ENCODE measurements around the gene WWOX.
A peak's percentile ranks its signal among the peaks of the same experiment; 100 is the strongest.

The WWOX gene

DNA sequence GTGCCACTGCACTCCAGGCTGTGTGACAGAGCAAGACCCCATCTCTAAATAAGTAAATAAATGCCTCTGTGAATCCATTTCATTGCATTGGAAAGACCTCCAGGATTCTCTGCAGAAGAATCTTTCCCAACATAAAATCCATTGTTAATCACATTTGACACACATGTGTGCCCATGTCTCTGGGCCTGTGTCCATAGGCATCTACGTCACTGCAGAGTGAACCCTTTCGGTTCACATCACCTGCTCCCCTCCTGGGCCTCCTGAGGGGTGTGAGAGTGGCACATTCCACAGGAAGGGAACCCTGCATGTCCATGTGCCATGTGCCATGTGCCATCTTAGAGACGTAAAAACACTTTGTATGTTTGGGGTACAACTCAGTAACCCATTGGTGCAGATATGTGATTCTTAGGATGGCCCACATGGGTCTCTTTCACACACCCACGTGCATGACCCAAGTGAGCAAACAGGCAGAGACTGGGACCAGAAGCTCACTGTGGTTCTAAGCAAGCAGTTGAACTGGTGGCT, 1073.6 kb downstream of the WWOX start:
- no peak for DNase-seq

DNA sequence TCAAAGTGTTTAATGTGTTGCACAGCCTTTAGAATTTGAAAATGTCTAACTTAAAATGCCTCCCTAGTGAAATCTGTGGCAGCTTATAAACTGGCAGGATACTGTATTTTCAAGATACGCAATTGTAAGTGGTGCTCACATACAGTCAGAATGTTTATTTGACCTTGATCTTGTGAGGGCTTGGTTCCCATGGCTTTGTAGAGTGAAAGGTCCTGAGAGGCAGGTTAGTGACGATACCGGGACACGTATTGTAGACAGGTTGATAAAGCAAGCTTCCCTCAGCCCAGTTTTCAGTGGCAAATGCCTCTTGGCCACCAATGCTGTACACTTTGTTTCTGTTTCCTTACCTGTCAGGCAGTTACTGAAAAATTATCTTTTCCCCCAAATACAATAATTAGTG, 1074.5 kb downstream of the WWOX start:
- no peak for DNase-seq

DNA sequence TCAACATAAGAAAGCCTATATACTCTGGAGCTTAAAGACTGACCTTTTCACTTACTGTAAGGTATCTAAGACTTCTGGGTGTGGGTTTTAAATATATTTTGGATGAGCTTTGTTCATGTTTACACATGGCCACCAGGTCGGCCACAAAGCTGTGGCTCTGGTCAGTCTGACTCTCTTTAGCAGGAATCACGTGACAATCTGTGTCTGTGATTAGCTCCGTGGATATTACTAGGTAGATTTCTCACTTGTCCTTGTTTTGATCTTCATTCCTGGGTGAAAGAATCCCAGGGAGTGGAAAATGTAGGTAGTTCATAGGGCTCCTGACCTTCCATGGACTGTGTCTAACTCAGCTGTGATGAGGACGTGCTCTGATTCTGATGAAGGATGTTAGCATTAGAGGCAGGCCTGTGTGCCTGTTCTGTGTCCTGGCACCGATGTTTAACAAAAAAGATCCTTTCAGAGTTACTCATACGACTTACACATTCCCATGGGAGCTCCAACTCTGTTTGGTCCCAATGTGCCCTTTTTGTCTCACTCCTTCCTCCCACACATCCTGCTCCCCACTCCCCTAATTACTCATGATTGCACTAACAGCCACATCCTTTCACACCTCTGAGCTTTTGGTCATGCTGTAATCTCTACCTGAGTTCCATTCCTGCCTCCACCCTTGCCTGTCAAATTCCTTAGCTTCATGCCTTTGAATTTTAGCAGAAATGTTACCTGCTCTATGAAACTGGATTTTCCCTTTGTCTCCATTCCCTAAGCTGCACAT, 1076.0 kb downstream of the WWOX start:
- DNase-seq: no peak

DNA sequence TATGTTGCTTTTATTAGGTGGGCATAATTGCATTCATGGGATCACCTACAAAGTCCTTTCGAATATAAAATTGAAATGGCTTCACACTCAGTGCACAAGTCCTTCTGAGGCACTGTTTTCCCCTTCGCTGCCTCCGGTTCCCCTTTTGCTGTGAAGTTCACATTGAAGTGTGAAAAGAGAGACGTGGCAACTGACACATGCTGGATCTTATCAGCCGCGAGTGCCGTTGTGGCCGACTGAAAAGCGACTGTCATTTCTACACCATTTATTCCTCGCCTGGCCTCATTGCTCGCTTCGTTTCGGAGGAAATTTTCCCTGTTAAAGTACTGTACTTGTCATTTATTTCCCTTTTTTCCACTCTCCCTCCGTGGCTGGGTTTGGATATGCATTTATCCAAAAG, 1077.6 kb downstream of the WWOX start:
- no peak for DNase-seq

DNA sequence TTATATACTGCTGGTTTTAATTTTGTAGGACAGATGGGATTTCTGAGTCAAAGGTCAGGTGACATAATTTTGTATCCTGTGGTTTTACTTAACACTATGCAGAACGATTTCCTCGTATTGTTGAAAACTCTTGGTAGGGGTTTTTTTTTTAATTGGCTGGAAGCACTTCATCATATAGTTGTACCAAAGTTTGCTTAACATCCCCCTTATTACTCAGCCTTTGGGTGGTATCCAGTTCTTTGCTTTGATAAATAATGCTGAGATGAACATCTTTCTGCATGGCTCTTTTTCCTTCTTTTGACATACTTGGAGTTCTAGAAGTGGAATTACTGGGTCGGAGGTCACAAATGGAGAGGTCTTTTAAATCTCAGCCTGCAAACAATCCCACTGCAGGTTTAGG, 1082.0 kb downstream of the WWOX start:
- DNase-seq: no peak

DNA sequence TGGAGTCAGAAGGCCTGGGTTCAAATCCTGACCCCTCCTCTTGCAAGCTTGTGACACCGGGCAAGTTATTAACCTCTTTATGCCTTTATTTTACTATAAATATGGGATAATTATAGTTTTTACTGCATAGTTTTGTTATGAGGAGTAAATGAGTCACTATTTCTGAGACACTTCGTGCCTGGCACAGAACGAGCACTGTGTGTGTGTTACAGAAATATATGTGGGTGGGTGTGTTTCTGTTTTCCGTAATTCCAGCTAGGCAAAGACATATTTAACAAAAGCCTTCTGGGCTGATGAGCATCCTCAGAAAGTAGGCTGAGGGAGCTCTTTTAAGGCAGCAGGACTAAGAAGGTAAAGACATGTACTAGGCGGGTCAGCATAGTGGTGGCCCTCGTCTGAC, 1083.2 kb downstream of the WWOX start:
- no peak for DNase-seq

DNA sequence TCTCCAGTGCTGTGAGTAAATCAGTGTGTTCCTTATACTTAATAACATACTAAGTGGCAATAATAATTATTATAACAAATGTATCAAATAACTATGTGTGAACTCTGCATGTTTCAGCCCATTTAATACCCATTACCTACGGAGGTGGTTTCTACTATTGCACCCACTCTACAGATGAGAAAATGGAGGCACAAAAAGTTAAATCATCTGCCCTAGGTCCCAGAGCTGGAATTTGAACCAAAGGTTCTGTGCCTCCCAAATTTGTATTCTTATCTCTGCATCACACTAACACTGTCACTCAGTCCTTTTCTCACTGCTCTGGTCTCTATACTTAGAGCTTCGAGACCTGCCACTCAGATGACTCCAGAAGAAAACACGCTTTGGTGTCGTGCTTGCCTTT, 1084.1 kb downstream of the WWOX start:
- DNase-seq: no peak

DNA sequence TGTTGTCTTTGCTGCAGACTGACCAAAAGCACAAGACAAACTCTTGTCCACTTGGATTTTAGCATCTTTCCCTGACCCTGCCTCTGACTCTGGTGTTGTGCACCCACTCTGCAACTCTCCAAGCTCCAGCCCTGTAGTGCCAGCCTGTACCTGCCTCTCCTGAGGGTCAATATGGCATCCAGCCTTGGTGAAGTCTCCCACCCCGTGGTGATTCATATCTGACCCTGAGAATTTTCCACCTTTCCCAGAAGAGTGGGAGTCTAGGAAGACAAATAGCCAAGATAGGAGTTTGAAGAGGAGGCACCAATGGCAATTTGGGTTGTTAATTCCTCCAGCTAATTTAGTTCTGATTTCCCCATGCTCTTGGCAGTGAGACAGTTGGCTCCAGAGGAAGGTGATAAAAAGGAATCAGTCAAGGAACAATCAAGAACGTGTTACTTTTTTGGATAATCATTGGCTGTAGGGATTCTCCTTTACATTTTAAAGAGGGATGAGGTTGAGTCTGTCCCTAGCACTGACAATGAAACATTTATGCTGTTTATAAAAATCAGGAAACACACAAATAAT, 1085.1 kb downstream of the WWOX start:
- no peak for DNase-seq

DNA sequence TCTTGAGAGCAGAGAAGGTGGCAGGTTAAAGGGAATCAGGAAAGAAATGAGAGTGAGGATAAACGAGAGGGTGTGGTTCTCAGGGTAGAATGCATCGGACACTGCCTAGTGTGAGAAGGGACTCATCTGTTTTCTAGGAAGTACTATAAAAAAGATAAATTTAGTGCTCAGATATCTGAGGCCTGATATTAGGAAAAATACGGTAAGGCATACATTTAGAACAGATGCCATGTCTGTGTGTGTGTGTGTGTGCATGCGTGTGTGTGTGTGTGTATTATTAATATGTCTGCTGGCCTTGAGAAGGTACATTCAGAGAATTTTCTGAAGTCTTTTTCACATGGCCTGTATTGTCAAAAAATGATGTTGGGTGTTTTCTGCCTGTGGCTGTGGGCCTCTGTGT, 1086.3 kb downstream of the WWOX start:
- peak; percentile 15 for DNase-seq

DNA sequence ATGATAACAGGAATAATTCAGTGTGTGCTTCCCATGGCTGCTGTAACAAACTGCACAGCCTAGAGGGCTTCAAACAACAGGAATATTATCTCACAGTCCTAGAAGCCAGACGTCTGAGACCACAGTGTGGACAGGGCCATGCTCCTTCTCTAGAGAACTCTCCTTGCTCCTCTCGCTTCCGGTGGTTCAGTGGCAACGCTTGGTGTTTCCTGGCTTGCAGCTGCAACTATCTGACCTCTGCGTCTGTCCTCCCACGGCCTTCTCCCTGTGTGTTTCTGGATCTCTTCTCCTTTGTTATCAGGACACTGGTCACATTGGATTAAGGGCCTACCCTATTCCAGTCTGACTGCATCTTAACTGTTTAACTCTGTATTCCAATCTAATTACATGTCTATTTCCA, 1086.7 kb downstream of the WWOX start:
- no peak for DNase-seq

DNA sequence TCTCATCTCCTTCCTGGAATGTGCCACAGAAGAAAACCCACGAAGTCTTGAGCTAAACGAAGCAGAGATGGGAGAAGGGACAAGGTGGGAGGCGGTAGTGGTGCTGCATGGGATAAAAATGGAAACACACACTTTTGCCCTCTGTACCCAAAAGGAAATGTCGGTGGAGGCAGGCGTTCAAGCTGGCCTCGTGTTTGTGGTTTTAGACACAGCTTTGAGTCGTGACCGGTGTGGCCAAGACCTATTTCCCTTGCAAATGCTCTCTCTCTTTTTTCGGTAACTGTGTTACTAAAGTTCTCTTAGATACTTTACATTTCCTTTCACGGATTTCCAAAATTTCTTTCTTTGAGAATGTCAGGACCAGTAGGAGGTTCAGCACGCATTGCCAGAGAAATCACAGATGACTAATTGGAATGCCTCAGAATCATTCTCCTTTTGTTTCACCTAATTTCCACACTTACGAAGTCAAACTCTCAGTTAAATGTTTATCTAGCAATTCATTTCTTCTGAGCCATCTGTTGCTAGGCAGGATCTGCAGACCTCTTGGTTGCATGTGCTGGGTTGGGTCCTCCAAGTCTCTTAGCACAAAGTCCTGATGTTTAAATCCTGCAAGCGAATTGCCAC, 1088.8 kb downstream of the WWOX start:
- DNase-seq: no peak

DNA sequence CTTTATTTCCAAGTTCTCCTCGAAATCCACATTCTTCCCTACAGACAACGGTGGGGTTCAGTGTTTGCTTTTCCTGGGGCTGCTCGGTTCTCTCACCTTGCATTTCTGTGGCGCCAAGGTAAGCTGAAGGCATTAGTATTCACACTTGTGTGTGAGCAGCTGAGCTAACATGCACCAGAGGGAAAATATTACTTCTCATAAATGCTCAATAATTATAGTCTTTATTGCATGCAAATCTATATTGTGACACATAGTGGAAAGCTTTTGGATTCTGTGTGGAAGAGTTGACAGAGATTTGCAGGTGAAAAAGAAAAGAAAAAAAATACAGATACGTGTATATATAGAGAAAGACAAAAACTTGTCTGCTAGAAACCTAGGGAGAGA, 1089.3 kb downstream of the WWOX start:
- no peak for DNase-seq

DNA sequence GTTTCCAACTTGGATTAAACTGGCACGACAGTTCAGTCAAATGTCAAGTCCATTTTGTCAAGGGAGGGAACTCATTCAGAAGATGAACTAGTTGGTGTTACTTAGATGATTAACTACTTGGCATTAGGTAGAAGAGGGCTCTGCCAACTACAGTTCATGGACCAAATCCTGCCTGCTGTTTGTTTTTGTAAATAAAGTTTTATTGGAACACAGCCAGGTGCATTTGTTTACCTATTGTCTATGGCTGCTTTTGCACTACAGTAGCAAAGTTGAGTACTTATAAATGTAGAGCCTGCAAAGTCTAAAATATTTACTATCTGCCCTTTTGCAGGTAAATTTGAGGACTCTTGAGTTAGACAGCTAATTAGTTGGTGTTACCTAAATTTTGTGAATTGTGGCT, 1091.1 kb downstream of the WWOX start:
- no peak for DNase-seq

DNA sequence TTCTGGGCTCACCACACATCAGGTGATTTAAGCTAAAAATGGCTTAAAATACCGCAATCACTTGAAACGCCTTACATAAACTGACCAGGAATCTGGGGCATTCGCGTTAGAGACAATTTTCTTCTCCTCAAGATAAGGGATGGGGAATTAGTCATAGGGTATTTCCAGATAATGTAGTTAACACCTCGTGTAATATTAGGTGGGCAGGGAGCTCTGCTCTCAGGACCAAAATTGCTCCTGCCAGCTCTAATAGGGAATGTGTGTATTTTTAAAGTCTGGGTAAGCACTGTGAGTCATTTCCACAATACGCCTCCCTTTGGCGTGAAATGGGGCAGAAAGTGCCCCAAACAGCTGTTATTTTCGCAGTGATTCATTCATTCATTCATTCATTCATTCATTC, 1092.5 kb downstream of the WWOX start:
- no peak for DNase-seq

DNA sequence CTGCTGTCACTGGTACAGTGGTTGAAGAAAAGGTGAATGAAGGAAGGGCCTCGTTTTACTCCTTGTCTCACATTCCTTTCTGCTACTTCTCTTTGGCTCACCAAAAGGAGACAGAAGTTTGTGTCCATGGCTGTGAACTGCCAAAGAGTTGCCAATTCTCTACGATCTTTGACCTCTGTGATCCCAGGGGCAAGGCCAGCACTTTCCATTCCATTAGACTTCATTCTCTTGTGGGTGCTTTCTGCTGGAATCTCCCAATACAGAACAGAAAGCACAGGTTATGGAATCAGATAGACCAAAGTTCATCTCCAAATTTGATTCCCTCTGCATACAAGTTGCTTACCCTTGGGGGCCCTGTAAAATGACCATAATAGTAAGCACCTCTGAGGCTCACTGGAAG, 1093.5 kb downstream of the WWOX start:
- no peak for DNase-seq

DNA sequence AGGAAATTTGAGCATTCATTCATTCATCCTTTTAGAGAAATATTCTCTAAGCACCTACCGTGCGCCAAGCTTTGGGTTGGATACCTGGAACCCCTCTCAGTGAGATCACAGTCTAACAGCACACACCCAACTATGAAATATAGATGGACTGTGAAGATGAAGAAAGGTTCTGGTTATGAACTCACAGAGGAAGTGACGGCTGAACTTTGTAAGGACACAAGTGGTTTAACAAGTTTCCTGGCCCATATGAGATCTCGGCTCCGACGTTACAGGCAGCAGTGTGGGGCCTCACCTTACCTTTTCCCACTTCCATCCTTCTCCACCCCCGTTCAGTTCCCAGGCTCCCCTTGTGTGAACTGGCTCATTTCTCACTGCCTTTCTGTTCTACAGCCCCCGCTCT, 1094.8 kb downstream of the WWOX start:
- no peak for DNase-seq

DNA sequence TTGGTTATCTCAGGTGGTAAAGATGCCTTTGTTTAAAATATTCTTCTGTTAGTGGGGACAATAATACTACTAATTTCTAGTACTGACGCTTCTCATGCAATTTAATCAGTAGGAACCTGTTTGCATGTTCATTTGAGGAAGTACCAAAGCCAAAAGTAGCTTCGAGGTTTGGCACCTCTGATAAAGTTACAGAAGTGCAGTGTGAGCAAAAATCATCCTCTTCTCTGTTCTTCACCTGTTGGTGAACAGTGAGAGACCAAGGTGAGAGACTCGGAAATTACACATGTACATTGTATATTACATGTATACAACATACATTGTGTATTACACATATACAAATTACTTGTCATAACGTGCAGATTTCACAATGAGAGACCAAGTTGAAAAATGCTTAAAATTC, 1096.5 kb downstream of the WWOX start:
- no peak for DNase-seq

DNA sequence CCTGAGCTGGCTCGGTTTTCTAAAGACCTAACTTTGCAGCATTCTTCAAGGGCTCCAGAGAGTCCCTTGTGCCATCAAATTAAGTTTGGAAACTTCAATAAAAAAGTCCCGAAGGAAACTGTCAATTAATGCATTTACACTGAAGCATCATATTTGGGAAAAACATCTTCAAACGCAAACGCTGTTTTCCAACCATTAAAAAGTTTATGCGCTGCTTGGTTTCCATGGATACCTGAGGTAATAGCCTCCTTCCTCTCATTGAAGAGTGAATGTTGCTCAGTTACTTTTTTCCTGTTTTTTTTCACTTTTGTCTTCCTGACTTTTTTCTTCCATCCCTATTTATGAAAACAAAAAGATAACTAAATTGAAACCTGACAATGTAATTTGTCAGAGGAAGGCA, 1102.0 kb downstream of the WWOX start:
- no peak for DNase-seq

DNA sequence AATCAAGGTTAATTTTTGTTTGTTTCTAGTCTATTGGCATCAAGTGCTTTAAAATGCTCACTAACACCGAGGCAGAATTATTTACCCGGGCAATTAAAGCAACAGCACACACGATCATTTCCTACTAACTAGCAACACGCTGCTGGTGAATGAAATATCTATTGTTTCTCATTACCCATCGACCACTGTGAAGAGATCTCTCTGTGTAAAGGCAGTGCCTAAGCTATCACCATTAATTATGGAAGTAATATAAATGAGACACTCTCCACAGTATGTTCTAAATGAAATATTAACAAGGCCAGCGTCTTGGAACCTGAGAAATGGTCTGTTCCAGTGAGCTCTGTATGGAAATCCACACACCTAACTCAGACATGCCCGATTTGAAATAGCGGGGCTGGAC, 1103.5 kb downstream of the WWOX start:
- no peak for DNase-seq

DNA sequence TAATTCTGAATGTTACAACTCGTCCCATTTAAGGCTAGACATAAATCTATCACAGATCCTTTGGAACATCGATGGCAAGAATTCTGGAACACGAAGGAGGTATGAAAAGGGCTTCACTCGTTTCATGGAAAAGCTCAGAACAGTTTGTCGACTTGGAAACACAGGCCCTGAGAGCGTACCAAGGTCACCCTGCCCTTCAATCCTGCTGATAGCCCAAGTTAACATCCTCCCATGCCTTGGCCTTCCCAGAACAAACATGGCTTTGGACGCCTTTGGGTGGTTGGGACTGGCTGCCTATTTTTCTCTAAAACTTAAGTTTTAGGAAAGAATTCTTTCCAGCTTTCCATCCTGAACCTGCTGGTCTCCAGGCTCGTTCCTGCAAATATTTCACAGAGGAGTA, 1105.0 kb downstream of the WWOX start:
- DNase-seq: no peak

DNA sequence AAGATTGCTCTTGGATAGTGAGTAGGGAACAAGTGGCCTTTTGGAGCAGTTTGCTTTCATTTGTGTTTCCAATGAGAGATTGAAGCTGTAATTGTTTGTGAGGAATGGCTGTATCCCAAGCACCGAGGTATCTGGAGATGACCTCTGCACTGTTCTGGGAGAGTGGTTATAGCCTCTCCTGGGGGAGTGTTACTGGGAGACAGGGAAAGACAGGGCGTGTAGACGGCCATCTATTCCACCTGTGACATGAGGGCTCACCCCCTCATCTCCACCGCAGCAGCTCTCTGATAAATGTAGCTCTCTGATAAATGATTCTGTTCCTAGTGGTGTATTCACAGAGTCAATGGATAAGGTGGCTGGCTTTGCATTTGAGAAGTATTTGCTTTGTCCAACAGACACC, 1107.4 kb downstream of the WWOX start:
- no peak for DNase-seq

DNA sequence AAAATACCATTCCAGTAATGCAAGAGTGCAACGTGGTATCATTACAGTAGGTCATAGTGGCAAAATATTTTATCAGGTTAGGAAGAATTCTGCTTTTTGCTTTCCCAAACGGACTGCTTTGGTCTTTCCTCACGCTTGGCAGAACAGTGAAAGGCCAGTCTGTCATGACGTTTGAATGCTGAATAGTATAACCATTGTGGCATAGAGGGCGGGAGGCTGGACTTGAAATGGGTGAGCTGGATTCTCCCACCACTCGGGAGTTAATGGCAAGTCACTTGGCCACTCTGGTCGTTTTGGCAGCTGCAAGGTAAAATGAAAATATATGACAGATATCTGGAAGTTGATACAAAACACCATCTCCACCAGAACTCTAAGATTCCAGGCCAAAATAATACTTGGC, 1109.9 kb downstream of the WWOX start:
- no peak for DNase-seq

DNA sequence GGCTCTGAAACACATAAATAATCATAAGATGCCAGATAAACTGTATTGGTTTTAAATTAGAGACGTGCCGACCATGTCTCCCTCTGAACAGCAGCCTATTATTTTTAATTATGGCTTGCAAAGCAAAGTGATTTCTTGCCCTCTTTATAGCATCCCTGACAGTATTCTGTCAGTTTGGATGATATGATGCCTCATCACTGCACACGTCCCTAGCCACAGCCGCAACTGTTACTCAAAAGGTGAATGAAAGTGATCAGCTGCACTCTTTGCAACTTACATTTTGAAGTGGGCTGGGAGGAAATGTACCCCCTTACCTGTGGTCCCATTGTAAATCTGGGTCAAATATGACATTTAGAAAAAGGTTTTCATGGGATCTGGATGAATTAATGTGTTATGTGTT, 1111.2 kb downstream of the WWOX start:
- no peak for DNase-seq

DNA sequence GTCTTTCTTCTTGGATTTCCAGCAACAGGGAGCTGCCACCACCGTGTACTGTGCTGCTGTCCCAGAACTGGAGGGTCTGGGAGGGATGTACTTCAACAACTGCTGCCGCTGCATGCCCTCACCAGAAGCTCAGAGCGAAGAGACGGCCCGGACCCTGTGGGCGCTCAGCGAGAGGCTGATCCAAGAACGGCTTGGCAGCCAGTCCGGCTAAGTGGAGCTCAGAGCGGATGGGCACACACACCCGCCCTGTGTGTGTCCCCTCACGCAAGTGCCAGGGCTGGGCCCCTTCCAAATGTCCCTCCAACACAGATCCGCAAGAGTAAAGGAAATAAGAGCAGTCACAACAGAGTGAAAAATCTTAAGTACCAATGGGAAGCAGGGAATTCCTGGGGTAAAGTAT, 1112.1 kb downstream of the WWOX start:
- DNase-seq: no peak

Data from NCI-H524 treated with DMSO at 0.1 percent for 48 hours (cell line).